HEK293T (cell line): ENCODE data around the gene NFKBIE.

Experiments
- ARNT ChIP-seq: fragments of 450-650 bp; IDR thresholded peaks from 2 replicates; pipeline ENCODE4 v1.6.1; 2017; ENCODE audit warnings: mild to moderate bottlenecking
- ELF4 ChIP-seq: fragments of 450-650 bp; IDR thresholded peaks from 2 replicates; pipeline ENCODE4 v1.6.1; 2017; ENCODE audit warnings: antibody characterized with exemption
- FOXA1 ChIP-seq: fragments of 450-650 bp; IDR thresholded peaks from 2 replicates; pipeline ENCODE4 v1.6.1; 2016; ENCODE audit warnings: mild to moderate bottlenecking
- L3MBTL2 ChIP-seq: fragments of 450-650 bp; conservative IDR thresholded peaks from 2 replicates; pipeline ENCODE4 v1.6.1; 2016; ENCODE audit warnings: mild to moderate bottlenecking
- NFRKB ChIP-seq: fragments of 450-650 bp; IDR thresholded peaks from 2 replicates; pipeline ENCODE4 v1.6.1; 2016; ENCODE audit warnings: mild to moderate bottlenecking, moderate library complexity
- ZNF384 ChIP-seq: fragments of 450-650 bp; IDR thresholded peaks from 2 replicates; pipeline ENCODE4 v1.6.1; 2016

DNA sequence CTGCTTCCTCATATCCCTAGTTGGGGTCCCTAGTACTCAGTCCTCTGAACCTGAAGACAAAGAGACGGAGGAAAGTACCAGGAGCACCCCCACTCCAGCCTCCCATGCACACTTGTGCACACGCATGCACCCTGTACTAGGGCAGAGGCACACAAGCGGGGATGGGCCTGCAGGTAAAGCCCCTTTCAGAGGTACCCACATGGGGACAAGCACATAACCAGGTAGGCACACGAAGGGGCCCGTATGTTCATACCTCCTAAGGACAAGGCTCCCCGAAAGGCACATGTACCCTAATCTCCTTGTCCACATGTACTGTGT is 6.0 kb upstream of the NFKBIE start:
- TF ChIP-seq ARNT (no peak), NFRKB (no peak), FOXA1 (no peak), L3MBTL2 (no peak), ELF4 (no peak), ZNF384 (no peak)
